ENCODE measurements around the gene MSL1.

DNA sequence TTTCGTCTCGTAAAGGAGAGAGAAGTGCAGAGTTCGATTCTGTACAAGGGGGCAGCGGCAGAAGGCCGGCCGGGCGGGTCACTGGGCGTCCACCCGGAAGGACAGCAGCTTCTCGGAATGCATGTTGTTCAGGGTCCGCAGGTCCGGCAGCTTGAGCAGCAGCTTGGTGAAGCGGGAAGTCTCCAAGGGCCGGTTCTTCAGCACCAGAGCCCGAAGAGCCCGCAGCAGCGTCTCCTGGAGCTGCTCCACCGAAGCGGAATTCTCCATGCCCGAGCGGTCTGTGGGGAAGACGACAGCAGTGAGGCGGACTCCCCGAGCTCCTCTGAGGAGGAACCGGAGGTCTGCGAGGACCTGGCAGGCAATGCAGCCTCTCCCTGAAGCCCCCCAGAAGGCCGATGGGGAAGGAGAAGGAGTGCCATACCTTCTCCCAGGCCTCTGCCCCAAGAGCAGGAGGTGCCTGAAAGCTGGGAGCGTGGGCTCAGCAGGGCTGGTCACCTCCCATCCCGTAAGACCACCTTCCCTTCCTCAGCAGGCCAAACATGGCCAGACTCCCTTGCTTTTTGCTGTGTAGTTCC lies 28.7 kb upstream of the MSL1 start:
- TF ChIP-seq, protein P1, sequence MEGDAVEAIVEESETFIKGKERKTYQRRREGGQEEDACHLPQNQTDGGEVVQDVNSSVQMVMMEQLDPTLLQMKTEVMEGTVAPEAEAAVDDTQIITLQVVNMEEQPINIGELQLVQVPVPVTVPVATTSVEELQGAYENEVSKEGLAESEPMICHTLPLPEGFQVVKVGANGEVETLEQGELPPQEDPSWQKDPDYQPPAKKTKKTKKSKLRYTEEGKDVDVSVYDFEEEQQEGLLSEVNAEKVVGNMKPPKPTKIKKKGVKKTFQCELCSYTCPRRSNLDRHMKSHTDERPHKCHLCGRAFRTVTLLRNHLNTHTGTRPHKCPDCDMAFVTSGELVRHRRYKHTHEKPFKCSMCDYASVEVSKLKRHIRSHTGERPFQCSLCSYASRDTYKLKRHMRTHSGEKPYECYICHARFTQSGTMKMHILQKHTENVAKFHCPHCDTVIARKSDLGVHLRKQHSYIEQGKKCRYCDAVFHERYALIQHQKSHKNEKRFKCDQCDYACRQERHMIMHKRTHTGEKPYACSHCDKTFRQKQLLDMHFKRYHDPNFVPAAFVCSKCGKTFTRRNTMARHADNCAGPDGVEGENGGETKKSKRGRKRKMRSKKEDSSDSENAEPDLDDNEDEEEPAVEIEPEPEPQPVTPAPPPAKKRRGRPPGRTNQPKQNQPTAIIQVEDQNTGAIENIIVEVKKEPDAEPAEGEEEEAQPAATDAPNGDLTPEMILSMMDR (IDR thresholded peaks at IDR 0.05 in 8 of 11, conservative IDR thresholded peaks at IDR 0.05 in 3 of 11): no peak
- TF ChIP-seq POLR2AphosphoS5 (IDR thresholded peaks at IDR 0.05): peak in 2 of 3 donors; percentile 14 to 48
- no peak for TF ChIP-seq POLR2A (IDR thresholded peaks at IDR 0.05)
